Measurements from ENCODE around the gene NOS1AP.

- TF ChIP-seq RBM39 (optimal IDR thresholded peaks at IDR 0.05; ENCODE audit: low read depth, low read length) (no peak), JUNB (CRISPR knock-in tag; conservative IDR thresholded peaks at IDR 0.05) (no peak), AFF4 (CRISPR knock-in tag; IDR thresholded peaks at IDR 0.05) (no peak), MAFK (IDR thresholded peaks at IDR 0.05; ENCODE audit: low read length) (no peak), POU5F1 (IDR thresholded peaks at IDR 0.05; ENCODE audit: borderline replicate concordance, low read depth, low read length, partially characterized antibody) (no peak), POLR2AphosphoS2 (IDR thresholded peaks at IDR 0.05; ENCODE audit: low read length) (no peak), CTCF (IDR thresholded peaks at IDR 0.05 in 2 of 3, conservative IDR thresholded peaks at IDR 0.05 in 1 of 3; ENCODE audit: insufficient read depth in 2 of 3, low read depth in 1 of 3, low read length in 3 of 3) (no peak), MEF2A (IDR thresholded peaks at IDR 0.05; ENCODE audit: control insufficient read depth, low read depth, low read length) (no peak), EZH2 (IDR thresholded peaks at IDR 0.05; ENCODE audit: borderline replicate concordance, low read depth, low read length) (no peak), TEAD4 (IDR thresholded peaks at IDR 0.05; ENCODE audit: low read length) (no peak), TEAD4 (CRISPR knock-in tag; IDR thresholded peaks at IDR 0.05; ENCODE audit: borderline replicate concordance) (no peak), CHD4 (IDR thresholded peaks at IDR 0.05; ENCODE audit: insufficient read depth, insufficient replicate concordance, low read depth, low read length, poor library complexity, severe bottlenecking) (no peak), CBFB (CRISPR knock-in tag; IDR thresholded peaks at IDR 0.05) (no peak), TAF1 (IDR thresholded peaks at IDR 0.05; ENCODE audit: control insufficient read depth, extremely low read depth, insufficient read depth, low read length, severe bottlenecking) (no peak)
- TF ChIP-seq, protein P1, sequence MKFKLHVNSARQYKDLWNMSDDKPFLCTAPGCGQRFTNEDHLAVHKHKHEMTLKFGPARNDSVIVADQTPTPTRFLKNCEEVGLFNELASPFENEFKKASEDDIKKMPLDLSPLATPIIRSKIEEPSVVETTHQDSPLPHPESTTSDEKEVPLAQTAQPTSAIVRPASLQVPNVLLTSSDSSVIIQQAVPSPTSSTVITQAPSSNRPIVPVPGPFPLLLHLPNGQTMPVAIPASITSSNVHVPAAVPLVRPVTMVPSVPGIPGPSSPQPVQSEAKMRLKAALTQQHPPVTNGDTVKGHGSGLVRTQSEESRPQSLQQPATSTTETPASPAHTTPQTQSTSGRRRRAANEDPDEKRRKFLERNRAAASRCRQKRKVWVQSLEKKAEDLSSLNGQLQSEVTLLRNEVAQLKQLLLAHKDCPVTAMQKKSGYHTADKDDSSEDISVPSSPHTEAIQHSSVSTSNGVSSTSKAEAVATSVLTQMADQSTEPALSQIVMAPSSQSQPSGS (CRISPR knock-in tag; IDR thresholded peaks at IDR 0.05): no peak
Measured at GRCh38 chr1:162117039-162117774, 47.7 kb downstream of the NOS1AP start.
